OCI-M2 (cell line): ENCODE measurements around the gene CAPN3.

Source experiments
- DNase-seq: peaks from one replicate; lab custom pipeline; 2025; ENCODE audit not compliant: unreplicated experiment; lab: John Stamatoyannopoulos, UW

Gene CAPN3

DNA sequence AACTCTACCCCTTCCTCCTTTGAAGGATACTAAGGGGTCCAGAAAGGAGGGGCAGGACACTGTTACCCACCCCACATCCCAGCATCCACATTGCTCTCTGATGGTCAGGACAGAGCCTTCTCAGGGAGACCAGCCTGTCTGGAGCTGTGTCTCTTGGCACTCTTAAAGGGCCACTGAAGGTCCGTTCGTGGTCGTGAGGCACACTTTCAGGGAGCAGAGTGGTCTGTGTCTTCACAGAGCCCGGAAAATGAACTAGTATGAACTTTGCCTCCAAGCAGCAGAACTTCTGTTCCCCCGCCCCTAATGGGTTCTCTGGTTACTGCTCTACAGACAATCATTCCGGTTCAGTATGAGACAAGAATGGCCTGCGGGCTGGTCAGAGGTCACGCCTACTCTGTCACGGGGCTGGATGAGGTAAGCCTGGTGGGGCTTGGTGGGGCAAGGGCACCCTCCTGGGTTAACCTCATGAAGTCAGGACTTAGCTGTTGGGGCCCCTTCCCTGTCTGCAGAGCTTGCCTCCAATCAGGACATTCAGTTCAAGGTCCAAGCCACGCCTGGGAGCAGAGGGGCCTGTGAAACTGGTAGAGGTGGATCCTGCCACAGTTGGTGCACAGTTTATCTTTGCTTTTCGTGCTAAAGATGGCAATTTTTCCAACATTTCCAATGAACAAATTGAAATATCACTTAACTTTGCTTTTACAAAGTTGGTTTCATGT lies 33.2 kb downstream of the CAPN3 start:
- no peak for DNase-seq

DNA sequence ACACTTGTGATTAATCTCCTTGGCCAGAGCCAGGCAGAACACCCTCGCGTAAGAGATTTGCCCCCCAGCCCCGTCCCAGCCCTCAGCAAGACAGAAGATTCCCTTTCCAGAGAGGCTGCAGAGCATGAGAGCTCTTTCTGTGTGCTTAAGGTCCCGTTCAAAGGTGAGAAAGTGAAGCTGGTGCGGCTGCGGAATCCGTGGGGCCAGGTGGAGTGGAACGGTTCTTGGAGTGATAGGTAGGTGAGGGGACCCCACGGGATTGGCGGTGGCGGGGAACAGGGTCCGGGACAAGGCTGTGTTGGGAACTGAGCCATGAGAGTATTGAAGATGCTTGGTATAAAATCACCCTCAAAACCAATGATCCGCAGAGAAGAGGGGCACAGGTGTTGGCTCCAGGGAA lies 34.8 kb downstream of the CAPN3 start:
- DNase-seq: no peak

DNA sequence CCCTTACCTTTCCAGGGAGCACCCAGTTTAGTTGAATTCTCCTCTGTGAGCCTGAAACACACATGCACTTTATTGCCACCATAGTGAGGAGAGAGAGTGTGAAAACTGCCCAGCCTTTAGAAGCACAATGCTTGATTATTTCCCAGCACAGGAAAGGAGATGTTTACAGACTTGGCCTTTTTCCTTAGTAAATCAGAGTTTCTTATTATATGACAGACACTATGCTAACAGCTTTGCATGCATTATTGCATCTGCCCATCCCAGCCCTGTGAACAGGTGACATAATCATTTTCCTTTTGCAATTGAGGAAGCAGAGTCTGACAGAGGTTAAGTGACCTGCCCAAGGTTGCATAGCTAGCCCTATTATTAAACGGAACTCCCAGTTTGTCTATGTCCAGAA lies 36.5 kb downstream of the CAPN3 start:
- DNase-seq: no peak

DNA sequence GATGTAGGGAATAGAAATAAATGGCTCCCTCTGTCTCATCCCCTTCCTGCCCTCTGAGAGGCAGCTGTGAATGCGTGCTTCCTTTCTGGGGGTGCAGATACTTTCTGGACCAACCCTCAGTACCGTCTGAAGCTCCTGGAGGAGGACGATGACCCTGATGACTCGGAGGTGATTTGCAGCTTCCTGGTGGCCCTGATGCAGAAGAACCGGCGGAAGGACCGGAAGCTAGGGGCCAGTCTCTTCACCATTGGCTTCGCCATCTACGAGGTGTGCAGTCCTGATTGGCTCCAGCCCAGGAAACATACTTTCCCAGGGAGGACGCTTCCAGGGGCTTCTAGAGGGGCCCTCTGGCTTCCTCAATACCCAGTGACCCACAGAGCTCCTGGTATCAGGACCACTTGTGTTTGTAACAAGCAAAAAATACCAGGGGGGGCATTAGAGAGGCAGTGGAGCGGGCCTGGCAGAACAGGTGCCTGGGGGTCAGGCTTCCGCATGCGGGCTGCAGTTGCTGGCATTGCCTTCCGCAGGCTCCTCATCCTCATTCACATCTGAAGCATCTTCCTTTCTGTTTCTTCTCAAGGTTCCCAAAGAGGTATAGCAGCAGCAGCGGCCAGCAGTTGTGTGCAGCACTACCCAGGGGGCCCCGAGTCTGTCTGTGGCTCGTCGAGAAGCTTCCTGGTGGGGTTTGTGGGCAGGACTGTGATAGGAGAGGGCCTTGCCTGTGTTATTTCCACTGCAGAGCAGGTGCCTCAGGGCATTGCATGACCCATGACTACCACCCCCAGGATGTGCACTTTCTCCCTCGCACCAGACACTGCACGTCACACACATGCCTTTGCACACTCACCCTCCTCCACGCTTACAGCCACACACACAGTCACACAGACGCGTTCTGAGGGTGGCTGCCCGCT lies 42.5 kb downstream of the CAPN3 start:
- DNase-seq: no peak

DNA sequence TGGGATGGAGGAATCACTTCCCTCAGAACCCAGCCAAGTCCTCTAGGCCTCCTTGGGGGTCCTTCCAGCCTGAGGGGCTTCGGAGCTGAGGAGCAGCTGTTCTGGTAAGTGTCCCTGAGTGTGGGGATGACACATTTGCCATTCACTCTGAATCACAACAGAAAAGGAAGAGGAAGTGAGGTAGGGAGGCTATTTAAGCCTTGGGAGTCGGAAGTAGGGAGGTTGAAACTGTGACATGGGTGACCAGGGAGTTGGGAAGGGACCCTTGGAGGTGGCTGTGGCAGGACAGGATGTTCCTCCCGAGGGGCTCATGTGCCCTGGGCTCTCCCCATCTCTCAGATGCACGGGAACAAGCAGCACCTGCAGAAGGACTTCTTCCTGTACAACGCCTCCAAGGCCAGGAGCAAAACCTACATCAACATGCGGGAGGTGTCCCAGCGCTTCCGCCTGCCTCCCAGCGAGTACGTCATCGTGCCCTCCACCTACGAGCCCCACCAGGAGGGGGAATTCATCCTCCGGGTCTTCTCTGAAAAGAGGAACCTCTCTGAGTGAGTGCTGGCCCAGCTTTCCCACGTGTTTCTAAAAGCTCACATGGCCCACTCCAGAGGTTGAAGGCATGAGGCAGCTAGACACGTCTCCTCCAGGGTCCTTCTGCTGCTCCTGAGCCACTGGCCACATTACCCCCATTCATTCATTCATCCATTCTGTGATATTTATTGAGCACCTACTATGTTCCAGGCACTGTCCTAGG lies 43.3 kb downstream of the CAPN3 start:
- DNase-seq: no peak

DNA sequence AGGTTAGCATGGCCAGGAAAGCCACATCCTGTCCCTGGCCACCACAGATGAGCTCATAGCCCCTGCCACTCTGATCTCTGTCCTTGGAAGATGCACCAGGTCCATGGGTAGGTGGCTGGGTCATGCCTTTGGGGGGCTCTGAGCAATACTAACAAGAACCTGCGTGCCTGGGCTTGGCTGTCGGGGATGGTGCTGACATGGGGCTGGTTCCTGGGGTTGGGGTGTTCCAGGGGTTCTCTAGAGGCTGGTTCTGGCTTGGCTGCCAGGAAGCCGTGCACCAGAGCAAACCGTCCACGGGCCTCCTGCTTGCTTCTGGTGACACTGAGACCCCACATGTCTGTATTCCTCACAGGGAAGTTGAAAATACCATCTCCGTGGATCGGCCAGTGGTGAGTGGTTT lies 44.1 kb downstream of the CAPN3 start:
- no peak for DNase-seq

DNA sequence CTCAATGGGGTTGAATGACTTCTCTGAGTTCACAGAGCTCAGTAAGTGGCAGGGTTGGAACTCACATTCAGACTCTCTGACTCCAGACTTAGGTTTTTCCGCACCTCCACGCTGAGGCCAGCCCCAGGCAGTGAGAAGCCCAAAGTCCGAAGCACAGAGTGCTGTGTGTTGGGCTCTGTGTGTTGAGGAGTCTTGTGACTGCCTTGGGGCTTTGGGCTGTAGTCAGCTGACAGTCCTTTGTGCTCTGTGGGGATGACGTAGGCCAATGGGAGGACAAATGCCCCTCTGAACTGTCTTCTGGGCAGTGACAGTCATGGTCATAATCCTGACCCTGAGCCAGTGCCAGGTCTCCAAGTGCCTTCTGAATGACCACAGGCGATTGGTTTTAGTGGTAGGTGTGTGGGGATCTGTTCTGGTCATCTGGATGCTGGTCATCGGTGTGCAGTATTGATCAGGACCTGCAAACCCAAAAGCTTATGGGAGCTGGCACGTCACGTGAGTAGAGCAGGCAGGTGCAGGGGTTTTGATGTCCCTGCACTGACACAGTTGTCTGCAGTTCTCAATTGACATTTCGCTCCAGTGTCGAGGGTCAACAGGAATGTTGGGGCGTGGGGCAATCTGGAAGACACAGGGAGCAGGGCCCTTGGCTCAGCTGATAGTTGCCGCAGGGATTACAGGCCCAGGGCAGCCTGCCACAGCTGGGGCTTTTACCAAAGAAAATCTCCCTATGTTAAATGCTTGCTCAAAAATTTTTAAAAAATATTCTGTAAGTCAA lies 45.3 kb downstream of the CAPN3 start:
- no peak for DNase-seq

DNA sequence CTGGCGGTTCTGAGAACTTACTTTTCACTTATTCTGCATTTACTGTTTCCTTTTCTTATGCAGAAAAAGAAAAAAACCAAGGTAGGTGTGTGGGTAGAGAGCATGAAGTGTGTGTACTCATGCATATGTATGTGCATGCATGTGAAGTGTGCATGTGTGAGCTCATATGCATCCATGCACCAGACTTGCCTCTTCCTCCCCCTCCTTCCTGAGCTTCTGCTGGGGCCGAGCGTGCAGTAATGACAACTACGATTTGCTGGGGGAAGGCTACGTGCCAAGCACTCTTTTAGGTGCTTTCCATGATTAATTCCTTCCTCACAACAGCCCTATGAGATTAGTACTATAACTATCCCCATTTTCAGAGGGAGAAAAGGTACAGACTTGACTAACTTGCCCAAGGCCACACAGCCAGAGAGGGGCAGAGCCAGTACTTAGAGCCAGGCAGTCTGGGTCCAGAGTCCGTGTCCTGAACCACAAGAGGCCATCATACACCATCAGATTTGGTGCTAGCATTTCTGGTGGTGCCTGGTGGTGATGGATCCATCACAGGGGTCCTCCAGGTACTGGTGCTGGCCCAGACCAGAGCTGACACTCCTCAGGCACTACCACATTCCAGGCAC lies 46.7 kb downstream of the CAPN3 start:
- DNase-seq: no peak

DNA sequence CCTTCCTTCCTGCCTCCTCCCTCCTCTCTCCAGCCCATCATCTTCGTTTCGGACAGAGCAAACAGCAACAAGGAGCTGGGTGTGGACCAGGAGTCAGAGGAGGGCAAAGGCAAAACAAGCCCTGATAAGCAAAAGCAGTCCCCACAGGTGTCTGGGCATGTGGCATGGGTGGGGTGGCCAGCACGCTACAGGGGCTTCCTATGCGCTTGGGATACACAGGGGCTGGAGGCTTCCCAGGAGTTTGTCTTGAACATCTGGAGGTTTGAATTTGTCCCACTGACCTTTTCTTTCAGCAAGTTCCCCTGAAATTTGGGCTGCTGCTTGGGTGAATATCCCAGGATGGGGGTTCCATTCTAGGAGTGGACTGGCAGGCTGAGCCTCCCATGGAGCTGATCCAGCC lies 48.9 kb downstream of the CAPN3 start:
- no peak for DNase-seq

DNA sequence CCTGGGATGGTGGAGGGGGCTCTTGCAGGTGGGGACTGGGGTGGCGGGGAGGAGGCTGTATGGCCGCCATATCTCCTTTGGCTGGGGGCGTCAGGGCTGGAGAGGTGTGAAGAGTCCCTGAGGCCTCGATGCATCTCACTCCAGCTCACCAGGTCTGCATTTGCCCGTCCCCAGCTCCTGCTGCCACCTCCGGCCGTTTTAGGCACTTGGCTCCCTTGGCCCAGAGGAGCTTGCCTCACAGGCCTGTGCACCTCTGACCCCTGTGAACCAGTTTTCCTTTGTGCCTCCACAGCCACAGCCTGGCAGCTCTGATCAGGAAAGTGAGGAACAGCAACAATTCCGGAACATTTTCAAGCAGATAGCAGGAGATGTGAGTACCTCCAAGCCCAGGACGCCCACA lies 49.7 kb downstream of the CAPN3 start:
- DNase-seq: no peak

DNA sequence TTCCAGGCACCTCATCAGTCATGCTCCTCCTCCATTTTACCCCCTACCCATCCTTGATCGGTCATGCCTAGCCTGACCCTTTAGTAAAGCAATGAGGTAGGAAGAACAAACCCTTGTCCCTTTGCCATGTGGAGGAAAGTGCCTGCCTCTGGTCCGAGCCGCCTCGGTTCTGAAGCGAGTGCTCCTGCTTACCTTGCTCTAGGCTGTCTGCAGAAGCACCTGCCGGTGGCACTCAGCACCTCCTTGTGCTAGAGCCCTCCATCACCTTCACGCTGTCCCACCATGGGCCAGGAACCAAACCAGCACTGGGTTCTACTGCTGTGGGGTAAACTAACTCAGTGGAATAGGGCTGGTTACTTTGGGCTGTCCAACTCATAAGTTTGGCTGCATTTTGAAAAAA lies 52.6 kb downstream of the CAPN3 start:
- DNase-seq: no peak

DNA sequence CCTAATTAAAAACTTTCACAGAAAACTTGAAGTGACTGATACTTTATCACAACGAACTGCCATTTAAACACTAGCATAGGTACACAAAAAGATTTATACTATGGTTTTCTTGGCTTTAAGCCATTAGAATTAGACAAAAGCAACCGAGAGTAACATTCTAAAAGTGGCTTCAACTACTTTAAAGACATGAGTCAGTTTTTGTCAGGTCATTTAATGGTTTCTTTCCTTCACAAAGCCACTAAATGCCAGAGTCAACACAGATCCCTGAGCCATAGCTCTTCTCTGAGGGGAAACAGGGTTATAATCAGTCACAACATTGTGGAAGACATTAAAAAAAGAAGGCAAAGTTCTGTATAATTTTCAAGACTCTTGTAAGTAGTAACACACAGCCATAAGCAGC lies 54.6 kb downstream of the CAPN3 start:
- DNase-seq: no peak

DNA sequence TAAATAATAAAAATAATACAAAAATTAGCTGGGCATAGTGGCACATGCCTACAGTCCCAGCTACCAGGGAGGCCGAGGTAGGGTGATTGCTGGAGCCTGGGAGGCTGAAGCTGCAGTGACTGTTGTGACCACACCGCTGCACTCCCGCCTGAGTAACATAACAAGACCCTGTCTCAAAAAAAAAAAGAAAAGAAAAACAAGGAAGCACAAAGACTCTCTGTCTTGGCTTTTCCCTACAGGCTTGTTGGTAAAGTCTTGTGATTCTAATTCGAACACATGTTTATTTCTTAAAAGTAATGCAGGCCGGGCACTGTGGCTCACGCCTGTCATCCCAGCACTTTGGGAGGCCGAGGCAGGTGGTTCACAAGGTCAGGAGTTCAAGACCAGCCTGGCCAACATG lies 60.1 kb downstream of the CAPN3 start:
- no peak for DNase-seq

DNA sequence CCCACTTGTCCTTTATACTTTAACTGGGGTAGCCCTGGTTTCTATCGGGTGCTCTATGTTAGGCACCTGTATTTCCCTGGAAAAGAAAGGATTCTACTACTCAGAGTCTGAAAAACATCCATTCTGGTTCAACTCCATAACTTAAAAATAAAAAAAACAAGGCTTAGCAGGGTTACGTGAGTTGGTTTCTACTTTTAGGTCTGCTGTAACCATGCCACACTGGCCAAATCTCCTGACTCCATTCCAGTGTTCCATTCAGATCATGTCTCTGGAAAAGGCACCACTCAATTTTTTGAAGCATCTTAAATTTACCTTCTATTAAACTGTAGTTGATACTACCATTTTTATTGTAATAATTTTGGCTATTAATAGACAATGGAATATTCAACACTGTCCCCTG lies 62.1 kb downstream of the CAPN3 start:
- DNase-seq: no peak

DNA sequence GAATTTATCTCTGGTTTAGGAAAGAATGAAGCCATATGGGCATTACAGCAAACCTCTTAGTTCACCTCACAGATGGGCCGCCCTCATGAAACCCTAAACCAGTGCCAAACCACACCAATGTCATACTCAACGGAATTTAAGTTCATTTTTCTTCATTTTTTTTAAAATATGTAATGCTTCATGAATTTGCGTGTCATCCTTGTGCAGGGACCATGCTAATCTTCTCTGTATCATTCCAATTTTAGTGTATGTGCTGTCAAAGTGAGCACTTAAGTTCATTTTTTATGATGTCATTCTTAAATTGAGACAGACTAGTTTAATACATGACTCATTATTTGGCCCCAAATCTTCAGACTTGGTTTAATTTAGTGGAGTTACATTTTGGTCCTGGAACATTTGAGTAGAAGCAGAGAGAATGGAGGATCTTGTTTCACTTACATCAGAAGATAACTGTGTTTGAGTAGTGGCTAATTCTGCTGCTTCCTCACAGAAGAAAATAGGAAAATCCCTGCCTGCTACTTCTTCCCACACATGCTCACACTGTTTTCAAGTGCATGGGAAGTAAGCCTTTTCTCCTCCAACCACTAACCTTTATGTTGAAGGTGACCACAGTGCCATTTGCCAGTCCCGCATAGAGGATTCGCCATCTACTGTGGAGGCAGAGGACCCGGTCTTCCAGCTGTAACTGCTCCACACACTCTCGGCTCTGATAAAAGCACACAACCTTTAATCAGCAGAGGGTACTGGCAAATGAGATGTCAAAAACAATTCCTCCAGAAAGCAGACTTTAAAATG lies 68.3 kb downstream of the CAPN3 start:
- no peak for DNase-seq

DNA sequence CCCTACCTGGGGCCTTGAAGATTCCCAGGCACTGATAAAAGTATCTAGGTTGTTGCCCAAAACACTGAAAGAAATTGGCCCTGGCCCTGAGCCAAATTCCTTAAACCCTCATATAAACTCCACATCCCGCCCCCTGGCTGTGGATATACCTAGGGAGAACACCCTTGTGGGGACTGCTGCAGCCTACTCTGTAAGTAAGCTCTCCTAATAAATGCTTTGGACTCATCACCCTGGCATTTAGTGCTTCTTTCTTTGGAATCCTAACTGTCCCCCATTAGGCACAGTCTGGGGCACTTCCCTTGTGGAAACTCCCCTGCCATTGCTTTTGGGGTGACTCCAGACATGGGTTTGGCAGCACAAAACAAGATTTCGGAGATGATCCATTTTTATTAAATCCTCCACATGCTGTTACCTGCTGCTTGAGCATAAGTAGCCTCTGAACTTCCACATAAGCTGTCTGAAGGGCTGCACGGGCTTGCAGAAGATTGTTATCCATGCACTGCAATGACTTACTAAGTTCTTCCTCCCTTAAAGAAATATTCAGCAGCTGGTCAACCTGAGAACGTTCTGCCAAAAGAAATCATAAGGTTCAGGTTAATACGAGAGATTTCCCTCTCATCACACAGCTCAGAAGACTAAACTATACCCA lies 85.2 kb downstream of the CAPN3 start:
- DNase-seq: no peak

DNA sequence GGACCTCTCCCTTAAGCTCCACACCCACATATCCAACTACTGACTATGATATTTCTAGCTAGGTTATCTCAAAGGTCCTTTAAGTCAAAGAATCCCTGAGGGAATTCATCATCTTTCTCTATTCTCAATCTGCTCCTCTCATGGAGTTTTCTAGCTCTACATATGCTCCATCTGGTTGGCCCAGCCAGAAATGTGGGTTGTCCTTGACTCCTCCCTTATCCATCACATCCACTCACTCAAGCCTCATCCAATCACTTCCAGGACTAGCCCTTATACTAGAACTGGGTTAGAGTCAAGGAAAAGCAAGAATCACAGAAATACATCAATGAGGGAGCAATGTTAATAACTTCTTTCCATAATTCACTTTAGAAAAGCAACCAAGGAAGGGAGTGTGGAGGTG lies 86.2 kb downstream of the CAPN3 start:
- no peak for DNase-seq

DNA sequence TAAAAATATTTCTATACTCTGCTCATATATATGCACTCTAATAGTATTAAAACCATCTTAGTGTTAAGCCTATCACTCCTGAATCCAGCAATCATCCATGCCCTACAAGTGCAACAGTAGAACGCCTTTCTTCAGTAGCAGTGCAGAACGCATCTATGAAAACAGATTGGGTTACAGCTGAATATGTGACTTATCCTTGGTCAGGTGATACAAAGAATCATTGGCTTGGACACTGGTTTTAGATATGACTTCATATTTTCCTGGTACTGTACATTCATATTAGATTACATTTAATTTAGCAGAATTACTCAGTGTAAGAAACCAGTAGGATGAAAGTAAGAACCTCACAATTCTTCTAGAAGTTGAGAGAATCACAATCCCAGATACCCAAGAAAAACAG lies 88.3 kb downstream of the CAPN3 start:
- no peak for DNase-seq

DNA sequence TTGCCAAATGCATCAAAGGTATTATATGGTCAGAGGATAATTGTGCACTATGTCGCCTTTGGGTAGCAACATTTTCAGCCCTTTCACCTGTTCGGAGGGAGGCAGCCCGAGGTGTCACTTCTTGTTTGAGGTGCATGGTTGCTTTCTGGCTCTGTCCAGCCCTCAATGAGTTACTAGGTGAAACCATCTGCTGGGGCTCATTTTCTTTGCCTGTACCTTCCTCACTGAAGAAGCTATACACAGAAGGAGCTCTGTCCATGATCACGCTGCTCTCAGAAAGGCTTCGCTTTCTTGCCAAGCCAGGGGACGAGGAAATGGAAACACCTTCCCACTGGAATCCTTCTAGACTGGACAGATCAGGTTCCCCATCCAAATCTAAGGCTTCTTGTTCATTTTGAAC lies 89.0 kb downstream of the CAPN3 start:
- no peak for DNase-seq
